GM18499 (cell line): ENCODE data around the gene INTS7.
A peak's percentile ranks its signal among the peaks of the same experiment; 100 is the strongest.

Source experiments
- ATAC-seq: cut with Tn5 transposase; IDR thresholded peaks from one replicate; pipeline ENCODE4 v1.9.1; 2021; ENCODE audit warnings: moderate number of reproducible peaks; ENCODE audit not compliant: insufficient read depth, unreplicated experiment

The INTS7 gene

GRCh38 chr1:211910913-211911485, 124.4 kb downstream of the INTS7 start:
- no peak for ATAC-seq

- no peak for ATAC-seq
These were observed 125.1 kb downstream of the INTS7 start for GRCh38 chr1:211910113-211910884.

GRCh38 chr1:211909395-211909794, 126.0 kb downstream of the INTS7 start:
- no peak for ATAC-seq

GRCh38 chr1:211908951-211909350, 126.4 kb downstream of the INTS7 start:
- ATAC-seq: no peak

- peak; percentile 68 for ATAC-seq
These were observed 126.9 kb downstream of the INTS7 start for GRCh38 chr1:211908453-211908852.

DNA sequence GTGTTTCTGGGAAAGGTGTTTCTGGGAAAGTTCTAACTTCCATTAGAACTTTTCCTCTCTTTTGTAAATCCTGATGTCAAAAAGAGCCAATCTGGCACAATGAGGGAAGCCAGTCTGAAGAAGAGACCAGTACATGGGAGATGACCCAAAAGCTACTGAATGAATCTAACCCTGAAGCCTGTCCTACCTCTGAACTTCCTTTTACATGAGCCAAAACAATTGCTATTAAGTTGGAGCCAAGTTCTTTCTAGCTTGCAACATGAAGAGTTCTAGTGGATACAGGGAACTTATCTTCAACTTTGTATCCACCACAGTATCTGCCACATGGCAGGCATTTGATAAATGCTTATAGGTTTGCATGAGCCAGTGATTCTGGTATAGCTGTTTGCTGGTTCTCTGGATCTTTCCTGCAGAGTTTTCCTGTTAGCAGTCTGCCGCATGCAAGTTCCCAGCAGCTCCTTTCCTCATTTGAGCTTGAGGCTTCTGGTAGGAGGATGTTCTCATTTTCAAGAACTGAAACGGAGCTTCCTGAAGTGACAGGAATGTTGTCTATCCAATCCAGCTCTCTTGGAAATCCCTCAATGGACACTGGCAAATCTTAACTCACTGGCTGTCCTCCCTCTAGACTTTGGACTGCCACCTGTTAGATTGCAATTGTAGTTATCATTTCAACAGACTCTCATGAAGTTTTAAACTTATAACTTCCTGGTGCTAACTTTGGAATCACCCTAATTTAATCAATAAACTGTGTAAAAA, 131.7 kb downstream of the INTS7 start:
- no peak for ATAC-seq

GRCh38 chr1:211902624-211903291, 132.6 kb downstream of the INTS7 start:
- no peak for ATAC-seq

DNA sequence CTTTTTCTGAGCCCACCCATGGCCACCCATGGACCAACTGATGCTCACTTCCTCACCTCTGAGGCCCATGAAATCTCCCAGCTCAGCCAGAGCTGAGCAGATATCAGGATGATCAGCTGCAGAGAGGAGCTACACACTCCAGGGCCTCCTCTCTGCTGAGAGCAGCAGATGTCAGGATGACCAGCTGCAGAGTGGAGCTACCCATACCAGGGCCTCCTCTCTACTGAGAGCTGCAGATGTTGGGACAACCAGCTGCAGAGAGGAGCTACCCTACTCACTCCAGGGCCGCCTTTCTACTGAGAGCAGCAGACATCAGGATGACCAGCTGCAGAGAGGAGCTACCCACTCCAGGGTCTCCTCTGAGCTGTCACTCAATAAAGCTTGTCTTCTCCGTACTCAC, 133.4 kb downstream of the INTS7 start:
- no peak for ATAC-seq

GRCh38 chr1:211900441-211900840, 134.9 kb downstream of the INTS7 start:
- ATAC-seq: no peak

DNA sequence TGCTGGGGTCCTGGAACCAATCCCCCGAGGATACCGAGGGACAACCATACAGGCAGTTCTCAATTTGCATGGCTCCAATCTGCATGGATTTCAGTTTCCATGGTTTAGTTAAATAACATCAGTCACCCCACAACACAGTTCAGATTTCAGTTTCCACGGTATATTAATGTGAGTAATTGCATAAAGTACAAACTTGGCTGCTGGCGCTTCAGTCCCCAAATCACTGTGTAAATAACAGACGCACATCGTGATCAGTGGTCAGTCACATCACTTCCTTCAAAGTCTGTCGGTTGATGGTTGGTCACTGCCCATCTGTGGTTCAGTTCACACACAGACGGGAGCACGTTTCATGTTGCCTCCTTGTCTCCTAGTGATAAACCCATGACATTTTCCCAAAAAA, 138.4 kb downstream of the INTS7 start:
- no peak for ATAC-seq

- no peak for ATAC-seq
These were observed 140.1 kb downstream of the INTS7 start for GRCh38 chr1:211895126-211895759.

DNA sequence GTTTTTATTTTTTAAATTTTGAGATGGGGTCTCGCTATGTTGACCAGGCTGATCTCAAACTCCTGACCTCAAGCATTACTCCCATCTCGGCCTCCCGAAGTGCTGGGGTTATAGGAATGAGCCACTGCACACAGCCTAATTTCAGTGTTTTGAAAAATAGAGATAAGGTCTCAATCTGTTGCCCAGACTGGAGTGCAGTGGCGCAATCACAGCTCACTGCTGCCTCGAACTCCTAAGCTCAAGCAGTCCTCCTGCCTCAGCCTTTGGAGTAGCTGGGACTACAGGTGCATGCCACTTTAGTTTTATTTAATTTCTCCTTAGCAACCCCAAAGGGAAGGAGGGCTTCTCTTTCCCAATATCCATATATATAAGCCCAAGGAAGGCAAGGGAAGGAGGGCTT, 141.0 kb downstream of the INTS7 start:
- no peak for ATAC-seq

DNA sequence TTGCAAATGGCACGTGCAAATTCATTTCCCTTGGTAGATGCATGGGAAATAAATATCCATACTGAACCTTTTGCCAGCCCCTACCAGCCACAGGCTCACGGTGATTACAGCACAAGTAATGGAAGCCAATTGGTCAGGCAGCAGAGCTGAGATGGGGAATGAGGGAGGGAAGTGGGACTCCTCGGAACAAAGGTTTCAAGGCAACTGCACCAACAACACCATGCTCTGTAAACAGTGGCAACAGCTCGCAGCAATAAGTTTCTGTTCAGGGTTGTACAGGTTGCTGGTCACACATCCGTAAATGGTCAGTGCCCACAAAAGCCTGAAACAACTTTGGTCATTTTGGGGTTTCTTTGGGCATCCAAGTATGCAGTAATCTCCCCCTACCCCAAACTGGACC, 142.1 kb downstream of the INTS7 start:
- ATAC-seq: no peak

GRCh38 chr1:211892577-211892976, 142.8 kb downstream of the INTS7 start:
- no peak for ATAC-seq

DNA sequence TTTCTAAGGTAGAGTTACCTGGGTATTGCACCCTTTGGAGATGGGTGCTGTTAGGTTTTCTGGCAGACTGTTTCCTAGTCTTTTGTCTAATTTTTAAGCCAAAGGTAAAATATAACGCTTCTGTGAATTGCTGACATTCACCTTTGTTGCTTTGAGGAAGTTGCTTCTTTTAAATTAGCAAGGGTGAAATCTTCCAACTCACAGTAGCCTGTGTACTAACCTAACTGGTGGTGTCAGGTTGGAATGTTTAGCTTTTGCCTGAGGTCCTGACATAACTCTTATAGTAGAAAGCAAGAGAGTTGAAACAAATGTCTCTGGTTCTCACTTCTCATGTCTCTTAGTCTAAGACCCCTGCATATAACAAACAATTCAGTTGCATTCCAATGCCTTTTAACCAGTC, 143.6 kb downstream of the INTS7 start:
- no peak for ATAC-seq
